ENCODE data around the gene DCDC1. TPM values are rescaled to one million over a fixed set of nuclear protein-coding genes. Genes with fewer than 3 reads are reported as not detected.

The DCDC1 gene
- polyA plus RNA-seq, 2 of the 4 experiments (the other 2 are of a cell fraction): 2.8 to 9.5 TPM

DNA sequence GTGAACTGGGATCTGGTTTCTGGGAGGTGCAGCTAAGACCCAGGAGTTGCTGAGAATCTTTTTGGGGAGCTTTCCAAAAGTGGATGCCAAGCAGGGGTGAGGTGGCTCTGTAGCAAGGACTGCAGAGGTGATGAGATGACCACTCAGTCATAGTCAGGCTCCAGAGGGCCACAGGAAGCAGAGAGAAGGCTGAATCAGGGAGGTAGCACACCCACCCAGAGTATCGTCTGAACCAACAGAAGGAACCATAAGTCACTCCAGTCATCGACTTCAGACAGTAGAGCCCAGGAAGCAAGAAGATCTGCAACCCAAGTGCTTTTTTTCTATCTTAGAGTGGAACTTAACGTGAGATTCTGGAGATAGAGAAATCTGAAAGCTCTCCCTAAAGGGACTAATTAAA is 447.7 kb downstream of the DCDC1 start:
- CTCF ChIA-PET: interaction anchor here (0.6 kb wide), 1 partner anchor 871 kb away, joined by 3 read pairs; no protein-coding TSS in a partner anchor
- no peak for FAIRE-seq
- 34% methylated on average over 3 of the region's 3 CpGs for WGBS (ENCODE audit: missing lambda C conversion rate)
- no peak for ATAC-seq
- DNase-seq (ENCODE audit: low read depth in 1 of 2, low spot score in 1 of 2): no peak
- Histone ChIP-seq H3K4me3 (no peak overlapping the region), H3K4me2 (no peak overlapping the region), H3K4me1 (no peaks in the 10 kb centered on the region), H3K27ac (no peak overlapping the region), H3K9me3 (no peaks in the 10 kb centered on the region)
- POLR2A ChIA-PET: no interaction called here
- TF ChIP-seq ZFP36 (IDR thresholded peaks at IDR 0.05; ENCODE audit: borderline replicate concordance, partially characterized antibody) (no peak), HOXA7 (CRISPR knock-in tag; IDR thresholded peaks at IDR 0.05) (no peak), CTCF (IDR thresholded peaks at IDR 0.05) (no peak), HOXB5 (CRISPR knock-in tag; IDR thresholded peaks at IDR 0.05) (no peak), EHF (CRISPR knock-in tag; IDR thresholded peaks at IDR 0.05) (no peak), RFX5 (IDR thresholded peaks at IDR 0.05) (no peak), CEBPB (IDR thresholded peaks at IDR 0.05) (no peak), BHLHE40 (IDR thresholded peaks at IDR 0.05; ENCODE audit: low read depth, low read length) (no peak), CBX2 (IDR thresholded peaks at IDR 0.05; ENCODE audit: borderline replicate concordance, low read depth) (no peak), CBX8 (IDR thresholded peaks at IDR 0.05) (no peak), ZSCAN20 (CRISPR knock-in tag; IDR thresholded peaks at IDR 0.05) (no peak), HOXB13 (CRISPR knock-in tag; IDR thresholded peaks at IDR 0.05; ENCODE audit: low read depth) (no peak), BCL3 (IDR thresholded peaks at IDR 0.05) (no peak), MYC (IDR thresholded peaks at IDR 0.05; ENCODE audit: borderline replicate concordance, low read length) (no peak)
- TF ChIP-seq, protein P1, sequence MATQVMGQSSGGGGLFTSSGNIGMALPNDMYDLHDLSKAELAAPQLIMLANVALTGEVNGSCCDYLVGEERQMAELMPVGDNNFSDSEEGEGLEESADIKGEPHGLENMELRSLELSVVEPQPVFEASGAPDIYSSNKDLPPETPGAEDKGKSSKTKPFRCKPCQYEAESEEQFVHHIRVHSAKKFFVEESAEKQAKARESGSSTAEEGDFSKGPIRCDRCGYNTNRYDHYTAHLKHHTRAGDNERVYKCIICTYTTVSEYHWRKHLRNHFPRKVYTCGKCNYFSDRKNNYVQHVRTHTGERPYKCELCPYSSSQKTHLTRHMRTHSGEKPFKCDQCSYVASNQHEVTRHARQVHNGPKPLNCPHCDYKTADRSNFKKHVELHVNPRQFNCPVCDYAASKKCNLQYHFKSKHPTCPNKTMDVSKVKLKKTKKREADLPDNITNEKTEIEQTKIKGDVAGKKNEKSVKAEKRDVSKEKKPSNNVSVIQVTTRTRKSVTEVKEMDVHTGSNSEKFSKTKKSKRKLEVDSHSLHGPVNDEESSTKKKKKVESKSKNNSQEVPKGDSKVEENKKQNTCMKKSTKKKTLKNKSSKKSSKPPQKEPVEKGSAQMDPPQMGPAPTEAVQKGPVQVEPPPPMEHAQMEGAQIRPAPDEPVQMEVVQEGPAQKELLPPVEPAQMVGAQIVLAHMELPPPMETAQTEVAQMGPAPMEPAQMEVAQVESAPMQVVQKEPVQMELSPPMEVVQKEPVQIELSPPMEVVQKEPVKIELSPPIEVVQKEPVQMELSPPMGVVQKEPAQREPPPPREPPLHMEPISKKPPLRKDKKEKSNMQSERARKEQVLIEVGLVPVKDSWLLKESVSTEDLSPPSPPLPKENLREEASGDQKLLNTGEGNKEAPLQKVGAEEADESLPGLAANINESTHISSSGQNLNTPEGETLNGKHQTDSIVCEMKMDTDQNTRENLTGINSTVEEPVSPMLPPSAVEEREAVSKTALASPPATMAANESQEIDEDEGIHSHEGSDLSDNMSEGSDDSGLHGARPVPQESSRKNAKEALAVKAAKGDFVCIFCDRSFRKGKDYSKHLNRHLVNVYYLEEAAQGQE (IDR thresholded peaks at IDR 0.05): no peak
- TF ChIP-seq, protein P2, sequence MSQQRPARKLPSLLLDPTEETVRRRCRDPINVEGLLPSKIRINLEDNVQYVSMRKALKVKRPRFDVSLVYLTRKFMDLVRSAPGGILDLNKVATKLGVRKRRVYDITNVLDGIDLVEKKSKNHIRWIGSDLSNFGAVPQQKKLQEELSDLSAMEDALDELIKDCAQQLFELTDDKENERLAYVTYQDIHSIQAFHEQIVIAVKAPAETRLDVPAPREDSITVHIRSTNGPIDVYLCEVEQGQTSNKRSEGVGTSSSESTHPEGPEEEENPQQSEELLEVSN (IDR thresholded peaks at IDR 0.05; ENCODE audit: borderline replicate concordance, low read depth): no peak

GRCh38 chr11:30919389-30920152 is 450.0 kb downstream of the DCDC1 start:
- TF ChIP-seq, protein P3, sequence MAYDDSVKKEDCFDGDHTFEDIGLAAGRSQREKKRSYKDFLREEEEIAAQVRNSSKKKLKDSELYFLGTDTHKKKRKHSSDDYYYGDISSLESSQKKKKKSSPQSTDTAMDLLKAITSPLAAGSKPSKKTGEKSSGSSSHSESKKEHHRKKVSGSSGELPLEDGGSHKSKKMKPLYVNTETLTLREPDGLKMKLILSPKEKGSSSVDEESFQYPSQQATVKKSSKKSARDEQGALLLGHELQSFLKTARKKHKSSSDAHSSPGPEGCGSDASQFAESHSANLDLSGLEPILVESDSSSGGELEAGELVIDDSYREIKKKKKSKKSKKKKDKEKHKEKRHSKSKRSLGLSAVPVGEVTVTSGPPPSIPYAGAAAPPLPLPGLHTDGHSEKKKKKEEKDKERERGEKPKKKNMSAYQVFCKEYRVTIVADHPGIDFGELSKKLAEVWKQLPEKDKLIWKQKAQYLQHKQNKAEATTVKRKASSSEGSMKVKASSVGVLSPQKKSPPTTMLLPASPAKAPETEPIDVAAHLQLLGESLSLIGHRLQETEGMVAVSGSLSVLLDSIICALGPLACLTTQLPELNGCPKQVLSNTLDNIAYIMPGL (CRISPR knock-in tag; IDR thresholded peaks at IDR 0.05; ENCODE audit: borderline replicate concordance): no peak
- TF ChIP-seq TFCP2L1 (CRISPR knock-in tag; IDR thresholded peaks at IDR 0.05): no peak
- no peak for TF ChIP-seq GATA3 (IDR thresholded peaks at IDR 0.05; ENCODE audit: borderline replicate concordance)
- TF ChIP-seq CHD4 (IDR thresholded peaks at IDR 0.05; ENCODE audit: borderline replicate concordance): no peak
- TF ChIP-seq JUN (IDR thresholded peaks at IDR 0.05): no peak
- TF ChIP-seq ZFP36 (IDR thresholded peaks at IDR 0.05; ENCODE audit: borderline replicate concordance, partially characterized antibody): no peak
- TF ChIP-seq NFE2L2 (conservative IDR thresholded peaks at IDR 0.05; ENCODE audit: low read length): no peak
- TF ChIP-seq RNF2 (IDR thresholded peaks at IDR 0.05; ENCODE audit: borderline replicate concordance, low read depth): no peak
- TF ChIP-seq HDAC2 (IDR thresholded peaks at IDR 0.05): no peak
- TF ChIP-seq BHLHE40 (IDR thresholded peaks at IDR 0.05; ENCODE audit: low read depth, low read length): no peak
- ChIA-PET CTCF (no interaction called here), POLR2A (no interaction called here)
- WGBS (ENCODE audit: missing lambda C conversion rate): 31% methylated on average over 8 of the region's 8 CpGs
- no peak overlapping the region for H3K4me2 ChIP-seq
- no peaks in the 10 kb centered on the region for H3K4me1 ChIP-seq
- FAIRE-seq (no peak), ATAC-seq (no peak), DNase-seq (ENCODE audit: low read depth in 1 of 2, low spot score in 1 of 2) (no peak)
- no peak overlapping the region for H3K27ac ChIP-seq
- no peaks in the 10 kb centered on the region for H3K9me3 ChIP-seq
- no peak overlapping the region for H3K4me3 ChIP-seq

Measured in A549 (cell line).